HG02973 (cell line): Measurements from ENCODE around the gene NDUFV1.
"Not testable (repeated sequence)": the region's sequence is repeated elsewhere in the genome, so short reads cannot be mapped to it uniquely, and the experiment has no call there.

Source experiments
- ATAC-seq: cut with Tn5 transposase; IDR thresholded peaks from one replicate; pipeline ENCODE4 v1.9.1; 2021; ENCODE audit warnings: moderate library complexity; ENCODE audit not compliant: unreplicated experiment

NDUFV1 gene

GRCh38 chr11:67610302-67610868 lies 3.6 kb downstream of the NDUFV1 start:
- no peak for ATAC-seq

- no peak for ATAC-seq
Observed at GRCh38 chr11:67611165-67611564, 4.4 kb downstream of the NDUFV1 start.

- no peak for ATAC-seq
Observed at GRCh38 chr11:67611704-67612587, 5.2 kb downstream of the NDUFV1 start.

GRCh38 chr11:67612751-67613150 lies 6.0 kb downstream of the NDUFV1 start:
- no peak for ATAC-seq

- no peak for ATAC-seq
Observed at GRCh38 chr11:67613313-67613959, 6.7 kb downstream of the NDUFV1 start.

GRCh38 chr11:67613960-67614715 lies 7.4 kb downstream of the NDUFV1 start:
- ATAC-seq = peak; percentile 66

- ATAC-seq = no peak
Observed at GRCh38 chr11:67614730-67615714, 8.3 kb downstream of the NDUFV1 start.

- no peak for ATAC-seq
Observed at GRCh38 chr11:67615728-67616430, 9.1 kb downstream of the NDUFV1 start.

- ATAC-seq = no peak
Observed at GRCh38 chr11:67616431-67617242, 9.9 kb downstream of the NDUFV1 start.

- no peak for ATAC-seq
Observed at GRCh38 chr11:67617243-67617953, 10.7 kb downstream of the NDUFV1 start.

- ATAC-seq = not testable (repeated sequence)
Observed at GRCh38 chr11:67618901-67619659, 12.3 kb downstream of the NDUFV1 start.

GRCh38 chr11:67619683-67620618 lies 13.2 kb downstream of the NDUFV1 start:
- ATAC-seq = not testable (repeated sequence)

GRCh38 chr11:67620621-67621020 lies 13.9 kb downstream of the NDUFV1 start:
- not testable (repeated sequence) for ATAC-seq

GRCh38 chr11:67621928-67622327 lies 15.2 kb downstream of the NDUFV1 start:
- not testable (repeated sequence) for ATAC-seq

- not testable (repeated sequence) for ATAC-seq
Observed at GRCh38 chr11:67622905-67623304, 16.2 kb downstream of the NDUFV1 start.

- not testable (repeated sequence) for ATAC-seq
Observed at GRCh38 chr11:67623795-67624194, 17.1 kb downstream of the NDUFV1 start.
